Transverse colon (tissue), 4 donors: ENCODE results near the gene ZFPM1. TPM values are rescaled to one million over a fixed set of nuclear protein-coding genes. Genes with fewer than 3 reads are reported as not detected.

Experiments used
- DNase-seq: peaks from one replicate; pipeline ENCODE4 v3.0.0-alpha.2; 2019
- H3K27ac ChIP-seq, 4 donors: fragments of 200-600 bp; sonication (generic); 2 replicates each; pipeline ENCODE4 v1.5.1; 2016 to 2018; ENCODE audit warnings: inconsistent platforms in 4 of 4
- H3K27me3 ChIP-seq: fragments of 200-600 bp; sonication (generic); 2 replicates; pipeline ENCODE4 v1.5.1; 2017; ENCODE audit warnings: inconsistent platforms
- H3K36me3 ChIP-seq, 4 donors: fragments of 200-600 bp; sonication (generic); 2 replicates each; pipeline ENCODE4 v1.5.1; 2017 to 2019; ENCODE audit warnings: inconsistent platforms in 4 of 4
- H3K4me1 ChIP-seq, 4 donors: fragments of 200-600 bp; sonication (generic); 2 replicates each; pipeline ENCODE4 v1.5.1; 2017 to 2020; ENCODE audit warnings: inconsistent platforms in 4 of 4
- H3K4me3 ChIP-seq, 4 donors: fragments of 200-600 bp; sonication (generic); 1 replicate in 1 of 4; 2 replicates in 3 of 4; pipeline versions ENCODE4 v1.5.1 to v1.6.1; 2017 to 2019; ENCODE audit warnings: inconsistent platforms in 4 of 4
- H3K9me3 ChIP-seq, 2 donors: fragments of 200-600 bp; sonication (generic); 2 replicates each; pipeline ENCODE4 v1.5.1; 2017 to 2019; ENCODE audit warnings: inconsistent platforms in 2 of 2
- EP300 ChIP-seq: sonication (generic); formaldehyde crosslinking; IDR thresholded peaks from one replicate; pipeline ENCODE4 v1.6.1; 2017; ENCODE audit warnings: antibody characterized with exemption, low read depth
- POLR2A ChIP-seq: fragments of 450-650 bp; IDR thresholded peaks from one replicate; pipeline ENCODE4 v1.6.1; 2016; ENCODE audit warnings: antibody characterized with exemption, mild to moderate bottlenecking, moderate library complexity
- POLR2AphosphoS5 ChIP-seq, 3 donors: sonication (generic); formaldehyde crosslinking; IDR thresholded peaks; one replicate each; pipeline ENCODE4 v1.6.1; 2016; ENCODE audit warnings: antibody characterized with exemption in 3 of 3
- WGBS, 2 donors: methylation state at CpG; one replicate each; pipeline ENCODE4 v1.1.5; 2018; ENCODE audit warnings: low coverage in 1 of 2; 5-methylcytosine and 5-hydroxymethylcytosine counted together
- in situ Hi-C, 4 donors: fragments of 200-750 bp; cut with MboI; loops; one replicate each; pipeline versions ENCODE4 v1.15.0 to v1.15.1; 2017; ENCODE audit warnings: low sequenced_read_pairs in 3 of 4, low pct_ligation_motif_present in 1 of 4, low pct_unique_long_range_greater_than_20kb in 1 of 4
- intact Hi-C: fragments of 100-400 bp; cut with DNase I; formaldehyde crosslinking; loops from one replicate; pipeline ENCODE4 v1.15.1; 2023; ENCODE audit warnings: low total_unique reads
- total RNA-seq, 4 donors: library from RNA; depleted of rRNA; stranded (reverse); fragments of >200 nt; gene quantifications; one replicate each; pipeline ENCODE4 v1.1.0, GENCODE V29; 2016
- TF ChIP-seq, protein P1 (sequence below), 5 experiments: fragments of 200-600 bp in 3 of 5; fragments of 450-650 bp in 2 of 5; sonication (generic) in 3 of 5; IDR thresholded peaks; 1 replicate in 2 of 5; 2 replicates in 3 of 5; pipeline ENCODE4 v1.5.1; 2016 to 2017; ENCODE audit warnings: antibody characterized with exemption in 5 of 5, inconsistent platforms in 3 of 5, mild to moderate bottlenecking in 2 of 5, moderate library complexity in 1 of 5

The ZFPM1 gene
- total RNA-seq, 4 donors from 2014 or later: 1.2 to 4.6 (median 3.1) TPM

- H3K4me1 ChIP-seq: no peaks in the 10 kb centered on the region
- H3K27me3 ChIP-seq: peaks cover 18% of the 10 kb centered on the region
- no peak overlapping the region for H3K4me3 ChIP-seq
- no peaks in the 10 kb centered on the region for H3K36me3 ChIP-seq
- no peak for DNase-seq
- in situ Hi-C loops: loop anchor here in 1 of 4 donors (25.0 kb wide), 1 partner anchor 119 kb away; no protein-coding TSS in a partner anchor
- WGBS, 2 donors: 68 to 70% methylated on average over 8 to 27 of the region's 39 CpGs
- TF ChIP-seq POLR2A (no peak), POLR2AphosphoS5 (IDR thresholded peaks at IDR 0.05) (no peak), EP300 (no peak)
- TF ChIP-seq, protein P1, sequence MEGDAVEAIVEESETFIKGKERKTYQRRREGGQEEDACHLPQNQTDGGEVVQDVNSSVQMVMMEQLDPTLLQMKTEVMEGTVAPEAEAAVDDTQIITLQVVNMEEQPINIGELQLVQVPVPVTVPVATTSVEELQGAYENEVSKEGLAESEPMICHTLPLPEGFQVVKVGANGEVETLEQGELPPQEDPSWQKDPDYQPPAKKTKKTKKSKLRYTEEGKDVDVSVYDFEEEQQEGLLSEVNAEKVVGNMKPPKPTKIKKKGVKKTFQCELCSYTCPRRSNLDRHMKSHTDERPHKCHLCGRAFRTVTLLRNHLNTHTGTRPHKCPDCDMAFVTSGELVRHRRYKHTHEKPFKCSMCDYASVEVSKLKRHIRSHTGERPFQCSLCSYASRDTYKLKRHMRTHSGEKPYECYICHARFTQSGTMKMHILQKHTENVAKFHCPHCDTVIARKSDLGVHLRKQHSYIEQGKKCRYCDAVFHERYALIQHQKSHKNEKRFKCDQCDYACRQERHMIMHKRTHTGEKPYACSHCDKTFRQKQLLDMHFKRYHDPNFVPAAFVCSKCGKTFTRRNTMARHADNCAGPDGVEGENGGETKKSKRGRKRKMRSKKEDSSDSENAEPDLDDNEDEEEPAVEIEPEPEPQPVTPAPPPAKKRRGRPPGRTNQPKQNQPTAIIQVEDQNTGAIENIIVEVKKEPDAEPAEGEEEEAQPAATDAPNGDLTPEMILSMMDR (IDR thresholded peaks at IDR 0.05): no peak
- H3K9me3 ChIP-seq: no peaks in the 10 kb centered on the region
- intact Hi-C loops: no loop called here
- no peak overlapping the region for H3K27ac ChIP-seq
Measured at GRCh38 chr16:88406096-88407041, 46.7 kb upstream of the ZFPM1 start.

DNA sequence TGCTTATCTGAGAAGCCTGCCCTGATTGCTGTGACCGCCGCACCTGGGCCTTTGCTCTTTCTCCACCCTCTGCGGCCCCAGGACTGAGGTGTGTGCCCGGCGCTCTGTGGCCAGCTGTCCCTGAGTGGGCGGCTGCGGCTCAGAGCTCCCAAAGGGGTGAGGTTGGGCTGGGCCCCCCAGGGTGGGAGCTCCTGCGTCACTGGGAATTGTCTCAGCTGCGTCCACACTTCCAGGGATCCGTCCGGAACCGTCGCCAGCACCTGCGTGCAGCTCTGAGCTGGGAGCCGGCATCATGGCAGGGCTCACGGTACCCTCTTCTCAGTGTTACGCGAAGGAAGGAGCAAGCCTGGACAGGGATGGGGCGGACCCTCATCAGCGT, 46.0 kb upstream of the ZFPM1 start:
- Histone ChIP-seq H3K36me3 (no peaks in the 10 kb centered on the region), H3K4me1 (no peaks in the 10 kb centered on the region), H3K27ac (no peak overlapping the region), H3K27me3 (peaks cover 18% of the 10 kb centered on the region), H3K9me3 (no peaks in the 10 kb centered on the region), H3K4me3 (no peak overlapping the region)
- no peak for TF ChIP-seq POLR2A
- no peak for TF ChIP-seq POLR2AphosphoS5 (IDR thresholded peaks at IDR 0.05)
- no peak for TF ChIP-seq EP300
- TF ChIP-seq, protein P1 (IDR thresholded peaks at IDR 0.05): no peak
- in situ Hi-C loops (loop anchor here in 1 of 4 donors (25.0 kb wide), 1 partner anchor 120 kb away; no protein-coding TSS in a partner anchor), intact Hi-C loops (no loop called here)
- WGBS, 2 donors: 80 to 94% methylated on average over 1 to 13 of the region's 20 CpGs
- DNase-seq: no peak

DNA sequence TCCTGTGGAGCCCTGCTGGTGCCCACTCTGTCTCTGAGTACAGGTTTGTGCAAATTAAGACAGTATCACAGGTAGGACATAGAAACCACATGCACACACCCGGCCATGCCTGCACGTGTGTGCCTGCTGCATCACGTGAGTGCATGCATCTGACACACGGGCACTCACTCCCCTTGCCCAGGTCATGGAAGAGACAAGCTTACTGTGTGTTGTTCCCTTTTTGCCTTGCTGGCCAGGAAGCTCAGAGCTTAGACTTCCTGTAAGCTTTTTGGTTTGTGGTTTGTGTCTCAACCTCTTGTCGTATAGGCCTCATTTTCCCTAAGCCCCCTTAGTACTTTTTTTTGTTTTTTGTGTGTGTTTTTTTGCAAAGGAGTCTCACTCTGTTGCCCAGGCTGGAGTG, 45.3 kb upstream of the ZFPM1 start:
- WGBS, 2 donors: 82% methylated on average over 5 of the region's 5 CpGs; no CpG with 5 or more reads in 1 of the 2 donors
- TF ChIP-seq, protein P1 (IDR thresholded peaks at IDR 0.05): no peak
- TF ChIP-seq EP300 (no peak), POLR2AphosphoS5 (IDR thresholded peaks at IDR 0.05) (no peak), POLR2A (no peak)
- H3K9me3 ChIP-seq: no peaks in the 10 kb centered on the region
- in situ Hi-C loops: loop anchor here in 1 of 4 donors (25.0 kb wide), 1 partner anchor 121 kb away; no protein-coding TSS in a partner anchor
- peaks cover 18% of the 10 kb centered on the region for H3K27me3 ChIP-seq
- H3K36me3 ChIP-seq: no peaks in the 10 kb centered on the region
- H3K27ac ChIP-seq: no peak overlapping the region
- no peak for DNase-seq
- intact Hi-C loops: no loop called here
- H3K4me3 ChIP-seq: no peak overlapping the region
- H3K4me1 ChIP-seq: no peaks in the 10 kb centered on the region

GRCh38 chr16:88408561-88409142, 44.4 kb upstream of the ZFPM1 start:
- Histone ChIP-seq H3K27ac (no peak overlapping the region), H3K4me3 (no peak overlapping the region), H3K36me3 (no peaks in the 10 kb centered on the region), H3K9me3 (no peaks in the 10 kb centered on the region), H3K4me1 (no peaks in the 10 kb centered on the region), H3K27me3 (peaks cover 18% of the 10 kb centered on the region)
- in situ Hi-C loops: loop anchor here in 1 of 4 donors (25.0 kb wide), 1 partner anchor 121 kb away; no protein-coding TSS in a partner anchor
- TF ChIP-seq, protein P1 (IDR thresholded peaks at IDR 0.05): no peak
- no peak for TF ChIP-seq EP300
- TF ChIP-seq POLR2AphosphoS5 (IDR thresholded peaks at IDR 0.05): no peak
- no peak for TF ChIP-seq POLR2A
- DNase-seq: no peak
- intact Hi-C loops: no loop called here
- WGBS, 2 donors: 88% methylated on average over 15 of the region's 15 CpGs; no CpG with 5 or more reads in 1 of the 2 donors
